ENCODE data around the gene KIAA1755.
"Not testable (repeated sequence)": the region's sequence is repeated elsewhere in the genome, so short reads cannot be mapped to it uniquely, and the experiment has no call there.

The KIAA1755 gene

GRCh38 chr20:38267901-38268514, 7.5 kb upstream of the KIAA1755 start:
- DNase-seq (ENCODE audit: low read depth in 2 of 2, low spot score in 1 of 2) = no peak

GRCh38 chr20:38267296-38267695, 6.8 kb upstream of the KIAA1755 start:
- DNase-seq (ENCODE audit: low read depth in 2 of 2, low spot score in 1 of 2) = no peak

GRCh38 chr20:38266426-38266825, 5.9 kb upstream of the KIAA1755 start:
- DNase-seq (ENCODE audit: low read depth in 2 of 2, low spot score in 1 of 2) = no peak

- no peak for DNase-seq (ENCODE audit: low read depth in 2 of 2, low spot score in 1 of 2)
Observed at GRCh38 chr20:38262931-38263330, 2.4 kb upstream of the KIAA1755 start.

GRCh38 chr20:38261054-38261390, 487 bp upstream of the KIAA1755 start:
- DNase-seq (ENCODE audit: low read depth in 2 of 2, low spot score in 1 of 2) = no peak

GRCh38 chr20:38260025-38260377, 534 bp downstream of the KIAA1755 start:
- DNase-seq (ENCODE audit: low read depth in 2 of 2, low spot score in 1 of 2) = no peak

GRCh38 chr20:38258545-38259215, 1.9 kb downstream of the KIAA1755 start:
- DNase-seq (ENCODE audit: low read depth in 2 of 2, low spot score in 1 of 2) = no peak

- DNase-seq (ENCODE audit: low read depth in 2 of 2, low spot score in 1 of 2) = no peak
Observed at GRCh38 chr20:38256966-38257365, 3.6 kb downstream of the KIAA1755 start.

- no peak for DNase-seq (ENCODE audit: low read depth in 2 of 2, low spot score in 1 of 2)
Observed at GRCh38 chr20:38256021-38256420, 4.5 kb downstream of the KIAA1755 start.

GRCh38 chr20:38255393-38255792, 5.1 kb downstream of the KIAA1755 start:
- no peak for DNase-seq (ENCODE audit: low read depth in 2 of 2, low spot score in 1 of 2)

- DNase-seq (ENCODE audit: low read depth in 2 of 2, low spot score in 1 of 2) = not testable (repeated sequence)
Observed at GRCh38 chr20:38254621-38255020, 5.9 kb downstream of the KIAA1755 start.

- no peak for DNase-seq (ENCODE audit: low read depth in 2 of 2, low spot score in 1 of 2)
Observed at GRCh38 chr20:38253571-38253970, 7.0 kb downstream of the KIAA1755 start.

GRCh38 chr20:38252292-38253288, 7.9 kb downstream of the KIAA1755 start:
- DNase-seq (ENCODE audit: low read depth in 2 of 2, low spot score in 1 of 2) = no peak

GRCh38 chr20:38251441-38251840, 9.1 kb downstream of the KIAA1755 start:
- not testable (repeated sequence) for DNase-seq (ENCODE audit: low read depth in 2 of 2, low spot score in 1 of 2)

- no peak for DNase-seq (ENCODE audit: low read depth in 2 of 2, low spot score in 1 of 2)
Observed at GRCh38 chr20:38250609-38251008, 9.9 kb downstream of the KIAA1755 start.

GRCh38 chr20:38249536-38250310, 10.8 kb downstream of the KIAA1755 start:
- no peak for DNase-seq (ENCODE audit: low read depth in 2 of 2, low spot score in 1 of 2)

GRCh38 chr20:38248133-38248532, 12.4 kb downstream of the KIAA1755 start:
- DNase-seq (ENCODE audit: low read depth in 2 of 2, low spot score in 1 of 2) = no peak

- not testable (repeated sequence) for DNase-seq (ENCODE audit: low read depth in 2 of 2, low spot score in 1 of 2)
Observed at GRCh38 chr20:38247725-38248124, 12.8 kb downstream of the KIAA1755 start.

GRCh38 chr20:38247166-38247509, 13.4 kb downstream of the KIAA1755 start:
- DNase-seq (ENCODE audit: low read depth in 2 of 2, low spot score in 1 of 2) = no peak

- no peak for DNase-seq (ENCODE audit: low read depth in 2 of 2, low spot score in 1 of 2)
Observed at GRCh38 chr20:38246357-38247165, 14.0 kb downstream of the KIAA1755 start.

All from stimulated activated CD8-positive, alpha-beta memory T cell treated with anti-CD3 and anti-CD28 coated beads, Interleukin-4, amount 100 ng/mL, for 4 hours (primary cell).